IMR-90 (cell line): Measurements from ENCODE around the gene TNFRSF4. TPM values are rescaled to one million over a fixed set of nuclear protein-coding genes. Genes with fewer than 3 reads are reported as not detected.

Experiments
- ATAC-seq: fragments of 200-7000 bp; cut with Tn5 transposase; 2 replicates; pipeline ENCODE4 v1.9.1; 2020; ENCODE audit warnings: low read depth, mild to moderate bottlenecking, moderate library complexity
- BruUV-seq: library from RNA; stranded (reverse); fragments of 400-500 nt; replicated peaks from 2 replicates; lab custom pipeline; 2021; lab: Mats Ljungman, UMichigan
- CTCF ChIA-PET: fragments of 300-600 bp; formaldehyde crosslinking; extraction: SDS; loops from one replicate; lab custom pipeline; 2021; ENCODE audit warnings: antibody characterized with exemption; lab: Yijun Ruan, JAX
- POLR2A ChIA-PET: fragments of 300-600 bp; sonication (Branson Sonifier 250); formaldehyde crosslinking; loops from one replicate; lab custom pipeline; 2022; ENCODE audit warnings: antibody characterized with exemption; ENCODE audit not compliant: unreplicated experiment; lab: Charles Lee
- DNase-seq: peaks from one replicate; pipeline ENCODE4 v3.0.0; 2013
- H2AFZ ChIP-seq: replicated peaks from 2 replicates; pipeline ENCODE3; 2013; ENCODE audit warnings: low read length, mild to moderate bottlenecking; ENCODE audit not compliant: poor library complexity
- H2AK5ac ChIP-seq: 2 replicates; pipeline ENCODE4 v1.6.1; 2013; ENCODE audit warnings: low read depth, low read length, inconsistent platforms
- H2AK9ac ChIP-seq: replicated peaks from 2 replicates; pipeline ENCODE3; 2013; ENCODE audit warnings: mild to moderate bottlenecking, low read depth, low read length, moderate library complexity; ENCODE audit not compliant: poor library complexity
- H2BK120ac ChIP-seq: 2 replicates; pipeline ENCODE4 v1.6.1; 2013; ENCODE audit warnings: low read depth, low read length, inconsistent platforms
- H2BK15ac ChIP-seq: 3 replicates; pipeline ENCODE4 v1.6.1; 2013; ENCODE audit warnings: low read depth, low read length, inconsistent platforms
- H2BK20ac ChIP-seq: 2 replicates; pipeline ENCODE4 v1.6.1; 2013; ENCODE audit warnings: low read depth, mild to moderate bottlenecking, inconsistent platforms, low read length, moderate library complexity
- H2BK5ac ChIP-seq: 2 replicates; pipeline ENCODE4 v1.6.1; 2013; ENCODE audit warnings: mild to moderate bottlenecking, low read depth, low read length, inconsistent platforms; ENCODE audit not compliant: poor library complexity, severe bottlenecking
- H3K14ac ChIP-seq: replicated peaks from 2 replicates; pipeline ENCODE4 v1.6.1; 2013; ENCODE audit warnings: low read depth, low read length, inconsistent platforms
- H3K18ac ChIP-seq: 2 replicates; pipeline ENCODE4 v1.6.1; 2013; ENCODE audit warnings: low read depth, low read length, control low read depth
- H3K23ac ChIP-seq: 2 replicates; pipeline ENCODE4 v1.6.1; 2013; ENCODE audit warnings: low read depth, low read length, inconsistent platforms
- H3K27ac ChIP-seq: 2 replicates; pipeline ENCODE4 v1.5.1; 2013; ENCODE audit warnings: mild to moderate bottlenecking, control low read depth, low read length; ENCODE audit not compliant: insufficient read depth
- H3K27me3 ChIP-seq: 2 replicates; pipeline ENCODE4 v1.6.1; 2013; ENCODE audit warnings: low read length; ENCODE audit not compliant: control insufficient read depth, insufficient read depth
- H3K36me3 ChIP-seq: 2 replicates; pipeline ENCODE4 v1.6.1; 2013; ENCODE audit warnings: low read length, mixed read lengths; ENCODE audit not compliant: control insufficient read depth, insufficient read depth
- H3K4ac ChIP-seq: 2 replicates; pipeline ENCODE4 v1.6.1; 2013; ENCODE audit warnings: low read depth, low read length, inconsistent platforms
- H3K4me1 ChIP-seq: 2 replicates; pipeline ENCODE4 v1.6.1; 2013; ENCODE audit warnings: low read length, mixed read lengths; ENCODE audit not compliant: control insufficient read depth, insufficient read depth
- H3K4me2 ChIP-seq: 2 replicates; pipeline ENCODE4 v1.6.1; 2013; ENCODE audit warnings: low read depth, mild to moderate bottlenecking, control low read depth, low read length, moderate library complexity
- H3K4me3 ChIP-seq: 2 replicates; pipeline ENCODE4 v1.5.1; 2013; ENCODE audit warnings: low read depth, mild to moderate bottlenecking, control low read depth, low read length, moderate library complexity; ENCODE audit not compliant: insufficient read depth
- H3K56ac ChIP-seq: 2 replicates; pipeline ENCODE4 v1.6.1; 2013; ENCODE audit warnings: low read length, inconsistent platforms; ENCODE audit not compliant: insufficient read depth; ENCODE audit errors: extremely low read depth
- H3K79me1 ChIP-seq, 2 experiments: 2 replicates each; pipeline ENCODE4 v1.6.1; 2013; ENCODE audit warnings: low read length in 2 of 2, inconsistent platforms in 1 of 2, low read depth in 1 of 2
- H3K9ac ChIP-seq: 2 replicates; pipeline ENCODE4 v1.6.1; 2013; ENCODE audit warnings: low read depth, low read length, control low read depth
- H3K9me1 ChIP-seq: 2 replicates; pipeline ENCODE4 v1.6.1; 2013; ENCODE audit warnings: low read length, inconsistent platforms; ENCODE audit not compliant: insufficient read depth
- H3K9me3 ChIP-seq: 2 replicates; pipeline ENCODE4 v1.6.1; 2013; ENCODE audit warnings: low read length; ENCODE audit not compliant: control insufficient read depth, insufficient read depth
- H4K20me1 ChIP-seq: 2 replicates; pipeline ENCODE4 v1.6.1; 2013; ENCODE audit warnings: low read length, inconsistent platforms; ENCODE audit not compliant: insufficient read depth
- H4K5ac ChIP-seq: 2 replicates; pipeline ENCODE4 v1.6.1; 2013; ENCODE audit warnings: mild to moderate bottlenecking, low read depth, low read length, control low read depth
- H4K8ac ChIP-seq, 2 experiments: 2 replicates each; pipeline ENCODE4 v1.6.1; 2013; ENCODE audit warnings: low read depth in 2 of 2, low read length in 2 of 2, control low read depth in 1 of 2, inconsistent platforms in 1 of 2
- H4K91ac ChIP-seq: 2 replicates; pipeline ENCODE4 v1.6.1; 2013; ENCODE audit warnings: low read depth, low read length, inconsistent platforms; ENCODE audit not compliant: insufficient read depth
- CHD1 ChIP-seq: IDR thresholded peaks from 2 replicates; pipeline ENCODE4 v1.6.1; 2012; ENCODE audit warnings: low read depth, low read length, improper control_type of control experiment
- MAFK ChIP-seq: IDR thresholded peaks from 2 replicates; pipeline ENCODE4 v1.6.1; 2012; ENCODE audit warnings: low read depth, low read length, improper control_type of control experiment
- MAZ ChIP-seq: IDR thresholded peaks from 2 replicates; pipeline ENCODE4 v1.6.1; 2012; ENCODE audit warnings: low read depth, mild to moderate bottlenecking, low read length, improper control_type of control experiment, moderate library complexity, borderline replicate concordance
- MXI1 ChIP-seq: IDR thresholded peaks from 2 replicates; pipeline ENCODE4 v1.6.1; 2012; ENCODE audit warnings: low read depth, mild to moderate bottlenecking, low read length, moderate library complexity, borderline replicate concordance
- RCOR1 ChIP-seq: IDR thresholded peaks from 2 replicates; pipeline ENCODE4 v1.6.1; 2012; ENCODE audit warnings: mild to moderate bottlenecking, low read length, improper control_type of control experiment; ENCODE audit not compliant: insufficient replicate concordance
- RFX5 ChIP-seq: IDR thresholded peaks from 2 replicates; pipeline ENCODE4 v1.8.0; 2012; ENCODE audit warnings: low read depth, mild to moderate bottlenecking, low read length, moderate library complexity
- WGBS, 2 experiments: methylation state at CpG; one replicate each; pipeline versions ENCODE4 v1.1.5 to v1.1.7; 2013; ENCODE audit warnings: missing lambda C conversion rate in 2 of 2; ENCODE audit not compliant: insufficient read length in 1 of 2; ENCODE audit errors: extremely low coverage in 2 of 2; 5-methylcytosine and 5-hydroxymethylcytosine counted together
- dilution Hi-C: fragments of 300-500 bp; cut with HindIII; formaldehyde crosslinking; loops from one replicate; pipeline ENCODE4 v1.14.3; 2018; ENCODE audit warnings: low sequenced_read_pairs; ENCODE audit not compliant: unreplicated experiment
- in situ Hi-C: fragments of 300-500 bp; cut with MboI; formaldehyde crosslinking; loops from 3 replicates; pipeline ENCODE4 v1.14.3; 2019; ENCODE audit warnings: low sequenced_read_pairs, inconsistent platforms, mixed read lengths
- intact Hi-C: fragments of 100-400 bp; cut with micrococcal nuclease; formaldehyde crosslinking; loops from 2 replicates; pipeline ENCODE4 v1.10.0; 2022
- polyA plus RNA-seq, 3 experiments: library from polyadenylated mRNA; depleted of rRNA; stranded (reverse); fragments of >200 nt; gene quantifications; 2 replicates each; pipeline ENCODE4 v1.2.3, GENCODE V29; 2012; ENCODE audit warnings: low replicate concordance in 1 of 3
- total RNA-seq: library from RNA; depleted of rRNA; stranded (reverse); fragments of >200 nt; gene quantifications from 2 replicates; pipeline ENCODE4 v1.2.3, GENCODE V29; 2012
- TF ChIP-seq, protein P1 (sequence below): fragments of 150-350 bp; IDR thresholded peaks from 2 replicates; pipeline ENCODE4 v1.6.1; 2016; ENCODE audit warnings: low read depth, mild to moderate bottlenecking, low read length, moderate library complexity, borderline replicate concordance
- TF ChIP-seq, protein P2 (sequence below): fragments of 150-350 bp; IDR thresholded peaks from 2 replicates; pipeline ENCODE4 v1.6.1; 2017; ENCODE audit warnings: mild to moderate bottlenecking, antibody characterized with exemption, low read length, low read depth
- TF ChIP-seq, protein P3 (sequence below): conservative IDR thresholded peaks from 2 replicates; pipeline ENCODE4 v1.5.1; 2012; ENCODE audit warnings: mild to moderate bottlenecking, low read depth, low read length, improper control_type of control experiment

The TNFRSF4 gene
- total and polyA plus RNA-seq, 2 of the 4 experiments (the other 2 are of a cell fraction): 0.15 TPM; not detected in 1

DNA sequence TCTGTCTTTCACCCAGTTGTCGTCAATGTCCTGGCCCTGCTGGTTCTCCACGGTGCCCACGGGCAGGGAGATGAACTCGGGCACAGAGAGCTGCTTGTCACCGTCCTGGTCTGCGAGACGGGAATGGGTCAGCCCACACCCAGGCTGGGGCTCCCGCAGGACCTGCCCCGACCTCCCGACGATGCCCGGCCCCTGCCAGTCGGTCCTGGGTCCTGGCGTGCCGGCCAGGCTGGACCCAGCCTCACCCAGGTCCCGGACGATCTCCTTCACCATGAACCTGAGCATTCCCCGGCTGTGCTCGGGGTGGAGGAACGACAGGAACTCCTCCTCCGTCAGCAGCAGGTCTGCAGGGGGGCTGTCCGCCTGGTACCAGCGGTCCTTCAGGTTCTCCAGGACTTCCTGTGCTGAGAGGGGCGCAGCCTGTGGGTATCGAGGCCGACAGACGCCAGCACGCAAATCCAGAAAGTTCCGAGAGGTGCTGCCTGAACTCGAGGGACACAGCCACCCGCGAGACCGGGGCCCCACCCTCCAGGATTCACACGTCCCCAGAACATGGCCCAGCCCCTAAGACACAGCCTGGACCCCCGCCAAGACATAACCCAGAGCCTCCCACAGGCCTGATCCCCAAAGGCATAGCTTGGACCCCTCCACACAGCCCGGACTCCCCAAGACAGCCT is 4.7 kb upstream of the TNFRSF4 start:
- Histone ChIP-seq H3K23ac (no peak overlapping the region), H4K91ac (no peak overlapping the region), H3K36me3 (peaks cover 63% of the 10 kb centered on the region), H3K27me3 (no peaks in the 10 kb centered on the region), H3K9ac (no peak overlapping the region), H3K56ac (no peak overlapping the region), H3K4me1 (no peaks in the 10 kb centered on the region), H2AK9ac (no peak overlapping the region), H4K8ac (no peak overlapping the region), H3K27ac (no peak overlapping the region), H3K9me3 (no peaks in the 10 kb centered on the region), H3K4me2 (no peak overlapping the region), H4K20me1 (peaks cover 18% of the 10 kb centered on the region), H2BK15ac (no peak overlapping the region), H2BK20ac (no peak overlapping the region), H2BK5ac (no peak overlapping the region), H3K18ac (no peak overlapping the region), H4K5ac (no peak overlapping the region), H3K9me1 (peaks cover 6% of the 10 kb centered on the region), H2BK120ac (no peak overlapping the region), H2AFZ (no peak overlapping the region), H3K4ac (no peak overlapping the region), H3K4me3 (no peak overlapping the region), H3K79me1 (peaks cover 4 to 20% of the 10 kb centered on the region in 2 experiments; a peak in 3 of 4 replicates), H2AK5ac (no peak overlapping the region), H3K14ac (no peak overlapping the region)
- no TSS peak for BruUV-seq
- POLR2A ChIA-PET: no interaction called here
- dilution Hi-C loops (no loop called here), intact Hi-C loops (no loop called here), in situ Hi-C loops (no loop called here)
- DNase-seq (no peak), ATAC-seq (no peak)
- TF ChIP-seq, protein P1, sequence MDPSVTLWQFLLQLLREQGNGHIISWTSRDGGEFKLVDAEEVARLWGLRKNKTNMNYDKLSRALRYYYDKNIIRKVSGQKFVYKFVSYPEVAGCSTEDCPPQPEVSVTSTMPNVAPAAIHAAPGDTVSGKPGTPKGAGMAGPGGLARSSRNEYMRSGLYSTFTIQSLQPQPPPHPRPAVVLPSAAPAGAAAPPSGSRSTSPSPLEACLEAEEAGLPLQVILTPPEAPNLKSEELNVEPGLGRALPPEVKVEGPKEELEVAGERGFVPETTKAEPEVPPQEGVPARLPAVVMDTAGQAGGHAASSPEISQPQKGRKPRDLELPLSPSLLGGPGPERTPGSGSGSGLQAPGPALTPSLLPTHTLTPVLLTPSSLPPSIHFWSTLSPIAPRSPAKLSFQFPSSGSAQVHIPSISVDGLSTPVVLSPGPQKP: no peak
- TF ChIP-seq, protein P2, sequence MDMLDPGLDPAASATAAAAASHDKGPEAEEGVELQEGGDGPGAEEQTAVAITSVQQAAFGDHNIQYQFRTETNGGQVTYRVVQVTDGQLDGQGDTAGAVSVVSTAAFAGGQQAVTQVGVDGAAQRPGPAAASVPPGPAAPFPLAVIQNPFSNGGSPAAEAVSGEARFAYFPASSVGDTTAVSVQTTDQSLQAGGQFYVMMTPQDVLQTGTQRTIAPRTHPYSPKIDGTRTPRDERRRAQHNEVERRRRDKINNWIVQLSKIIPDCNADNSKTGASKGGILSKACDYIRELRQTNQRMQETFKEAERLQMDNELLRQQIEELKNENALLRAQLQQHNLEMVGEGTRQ: no peak
- no peak for TF ChIP-seq RCOR1
- TF ChIP-seq CHD1: no peak
- TF ChIP-seq, protein P3, sequence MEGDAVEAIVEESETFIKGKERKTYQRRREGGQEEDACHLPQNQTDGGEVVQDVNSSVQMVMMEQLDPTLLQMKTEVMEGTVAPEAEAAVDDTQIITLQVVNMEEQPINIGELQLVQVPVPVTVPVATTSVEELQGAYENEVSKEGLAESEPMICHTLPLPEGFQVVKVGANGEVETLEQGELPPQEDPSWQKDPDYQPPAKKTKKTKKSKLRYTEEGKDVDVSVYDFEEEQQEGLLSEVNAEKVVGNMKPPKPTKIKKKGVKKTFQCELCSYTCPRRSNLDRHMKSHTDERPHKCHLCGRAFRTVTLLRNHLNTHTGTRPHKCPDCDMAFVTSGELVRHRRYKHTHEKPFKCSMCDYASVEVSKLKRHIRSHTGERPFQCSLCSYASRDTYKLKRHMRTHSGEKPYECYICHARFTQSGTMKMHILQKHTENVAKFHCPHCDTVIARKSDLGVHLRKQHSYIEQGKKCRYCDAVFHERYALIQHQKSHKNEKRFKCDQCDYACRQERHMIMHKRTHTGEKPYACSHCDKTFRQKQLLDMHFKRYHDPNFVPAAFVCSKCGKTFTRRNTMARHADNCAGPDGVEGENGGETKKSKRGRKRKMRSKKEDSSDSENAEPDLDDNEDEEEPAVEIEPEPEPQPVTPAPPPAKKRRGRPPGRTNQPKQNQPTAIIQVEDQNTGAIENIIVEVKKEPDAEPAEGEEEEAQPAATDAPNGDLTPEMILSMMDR: no peak
- no peak for TF ChIP-seq RFX5
- TF ChIP-seq MXI1: no peak
- no peak for TF ChIP-seq MAFK
- TF ChIP-seq MAZ: no peak
- WGBS, 2 experiments: 92% methylated on average over 17 of the region's 36 CpGs; no CpG with 5 or more reads in 1 of the 2 experiments
- CTCF ChIA-PET: no interaction called here
